ENCODE measurements around the gene INSM1.

DNA sequence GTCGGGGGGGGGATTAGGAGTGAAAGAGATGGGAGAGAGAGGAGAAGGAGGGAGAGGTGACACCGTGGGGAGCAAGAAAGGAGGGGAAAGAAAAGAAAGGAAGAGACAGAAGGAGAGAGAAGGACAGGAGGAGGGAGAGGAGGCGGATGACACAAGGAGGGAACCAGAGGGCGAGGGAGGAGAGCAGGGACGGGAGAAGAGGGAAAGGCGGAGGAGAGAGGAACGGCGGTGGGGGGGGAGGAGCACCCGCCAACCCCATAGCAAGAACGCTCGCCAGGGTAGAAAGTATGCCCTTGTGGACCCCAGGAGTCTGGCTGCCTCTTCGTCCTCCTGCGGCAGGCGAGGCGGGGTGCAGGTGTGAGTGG is 4.5 kb upstream of the INSM1 start:
- TF ChIP-seq, protein P1, sequence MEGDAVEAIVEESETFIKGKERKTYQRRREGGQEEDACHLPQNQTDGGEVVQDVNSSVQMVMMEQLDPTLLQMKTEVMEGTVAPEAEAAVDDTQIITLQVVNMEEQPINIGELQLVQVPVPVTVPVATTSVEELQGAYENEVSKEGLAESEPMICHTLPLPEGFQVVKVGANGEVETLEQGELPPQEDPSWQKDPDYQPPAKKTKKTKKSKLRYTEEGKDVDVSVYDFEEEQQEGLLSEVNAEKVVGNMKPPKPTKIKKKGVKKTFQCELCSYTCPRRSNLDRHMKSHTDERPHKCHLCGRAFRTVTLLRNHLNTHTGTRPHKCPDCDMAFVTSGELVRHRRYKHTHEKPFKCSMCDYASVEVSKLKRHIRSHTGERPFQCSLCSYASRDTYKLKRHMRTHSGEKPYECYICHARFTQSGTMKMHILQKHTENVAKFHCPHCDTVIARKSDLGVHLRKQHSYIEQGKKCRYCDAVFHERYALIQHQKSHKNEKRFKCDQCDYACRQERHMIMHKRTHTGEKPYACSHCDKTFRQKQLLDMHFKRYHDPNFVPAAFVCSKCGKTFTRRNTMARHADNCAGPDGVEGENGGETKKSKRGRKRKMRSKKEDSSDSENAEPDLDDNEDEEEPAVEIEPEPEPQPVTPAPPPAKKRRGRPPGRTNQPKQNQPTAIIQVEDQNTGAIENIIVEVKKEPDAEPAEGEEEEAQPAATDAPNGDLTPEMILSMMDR (IDR thresholded peaks at IDR 0.05) = no peak
- no peak for TF ChIP-seq POLR2A (IDR thresholded peaks at IDR 0.05)
